DOHH2 (cell line): ENCODE results near the gene SETD6.
"Not testable (repeated sequence)": the region's sequence is repeated elsewhere in the genome, so short reads cannot be mapped to it uniquely, and the experiment has no call there.

ENCODE experiments used
- H3F3A ChIP-seq: fragments of 200-600 bp; sonication (generic), shearing (Covaris generic); 2 replicates; pipeline ENCODE4 v1.6.0; 2016; ENCODE audit warnings: antibody characterized with exemption, mild to moderate bottlenecking; ENCODE audit not compliant: control insufficient read depth, insufficient read depth
- H3K27ac ChIP-seq: fragments of 200-600 bp; sonication (generic); 2 replicates; pipeline ENCODE4 v1.5.1; 2014; ENCODE audit warnings: low read depth, mild to moderate bottlenecking, low read length, moderate library complexity
- H3K27me3 ChIP-seq: fragments of 200-600 bp; sonication (generic); 2 replicates; pipeline ENCODE4 v1.6.1; 2014; ENCODE audit warnings: mild to moderate bottlenecking, low read length, mixed read lengths; ENCODE audit not compliant: control insufficient read depth
- H3K36me3 ChIP-seq: fragments of 200-600 bp; sonication (generic); 2 replicates; pipeline ENCODE4 v1.6.1; 2014; ENCODE audit warnings: mild to moderate bottlenecking, low read length, moderate library complexity, mixed read lengths; ENCODE audit not compliant: control insufficient read depth
- H3K4me1 ChIP-seq: fragments of 200-600 bp; sonication (generic); 2 replicates; pipeline ENCODE4 v1.6.1; 2014; ENCODE audit warnings: mild to moderate bottlenecking, low read length, mixed read lengths; ENCODE audit not compliant: control insufficient read depth
- H3K4me2 ChIP-seq: fragments of 200-600 bp; sonication (generic); 2 replicates; pipeline ENCODE4 v1.6.0; 2014; ENCODE audit warnings: mild to moderate bottlenecking, low read length, moderate library complexity
- H3K4me3 ChIP-seq: fragments of 200-600 bp; sonication (generic); 2 replicates; pipeline ENCODE4 v1.5.1; 2014; ENCODE audit warnings: mild to moderate bottlenecking, low read length, mixed read lengths
- H3K79me2 ChIP-seq: fragments of 200-600 bp; sonication (generic); 2 replicates; pipeline ENCODE4 v1.6.1; 2014; ENCODE audit warnings: mild to moderate bottlenecking, low read length, mixed read lengths; ENCODE audit not compliant: control insufficient read depth
- H3K9me2 ChIP-seq: fragments of 200-600 bp; sonication (generic); replicated peaks from 2 replicates; pipeline ENCODE4 v1.6.1; 2014; ENCODE audit warnings: mild to moderate bottlenecking, low read length, mixed read lengths; ENCODE audit not compliant: control insufficient read depth
- H3K9me3 ChIP-seq: fragments of 200-600 bp; sonication (generic); 2 replicates; pipeline ENCODE4 v1.6.1; 2014; ENCODE audit warnings: antibody characterized with exemption, low read length, mixed read lengths; ENCODE audit not compliant: control insufficient read depth, insufficient read depth
- H4K20me1 ChIP-seq: fragments of 200-600 bp; sonication (generic); 2 replicates; pipeline ENCODE4 v1.6.0; 2014; ENCODE audit warnings: low read depth, mild to moderate bottlenecking, antibody characterized with exemption, low read length, moderate library complexity; ENCODE audit not compliant: control insufficient read depth, insufficient read depth
- EZH2phosphoT487 ChIP-seq: fragments of 200-600 bp; sonication (generic); IDR thresholded peaks from 2 replicates; pipeline ENCODE4 v1.6.1; 2017; ENCODE audit warnings: borderline replicate concordance, mild to moderate bottlenecking, antibody characterized with exemption, low read length, moderate library complexity, mixed read lengths
- TF ChIP-seq, protein P1 (sequence below): fragments of 200-600 bp; sonication (generic); IDR thresholded peaks from one replicate; pipeline ENCODE4 v1.5.1; 2014; ENCODE audit warnings: antibody characterized with exemption, mild to moderate bottlenecking, low read depth, low read length; ENCODE audit not compliant: poor library complexity, severe bottlenecking

The SETD6 gene

DNA sequence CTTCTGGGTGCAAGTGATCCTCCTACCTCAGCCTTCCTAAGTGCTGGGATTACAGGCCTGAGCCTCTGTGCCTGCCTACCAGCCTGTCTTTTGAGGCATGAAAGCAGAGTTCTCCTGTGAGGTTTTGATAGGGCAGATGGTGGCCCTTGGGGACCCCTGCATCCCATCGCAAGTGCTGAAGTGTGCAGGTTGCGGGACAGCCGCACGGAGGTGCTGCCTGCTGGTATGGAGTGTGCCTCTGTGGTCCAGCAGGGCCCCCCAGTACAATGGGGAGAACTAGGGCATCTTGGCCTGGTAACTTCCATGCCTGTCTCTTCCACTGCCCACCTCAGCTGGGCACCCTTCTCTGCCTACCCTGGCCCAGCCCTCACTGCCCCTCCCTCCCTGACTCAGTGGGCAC, 25.3 kb upstream of the SETD6 start:
- Histone ChIP-seq H3K27ac (no peak overlapping the region), H3K4me2 (no peak overlapping the region), H3K9me2 (no peaks in the 10 kb centered on the region), H3K79me2 (no peaks in the 10 kb centered on the region), H3K9me3 (no peaks in the 10 kb centered on the region), H3K36me3 (no peaks in the 10 kb centered on the region), H3K4me1 (no peaks in the 10 kb centered on the region; the same call in 1 of the 2 replicates), H3K4me3 (no peak overlapping the region), H4K20me1 (no peaks in the 10 kb centered on the region), H3F3A (no peaks in the 10 kb centered on the region), H3K27me3 (peaks cover 14% of the 10 kb centered on the region)
- no peak for TF ChIP-seq EZH2phosphoT487
- TF ChIP-seq, protein P1, sequence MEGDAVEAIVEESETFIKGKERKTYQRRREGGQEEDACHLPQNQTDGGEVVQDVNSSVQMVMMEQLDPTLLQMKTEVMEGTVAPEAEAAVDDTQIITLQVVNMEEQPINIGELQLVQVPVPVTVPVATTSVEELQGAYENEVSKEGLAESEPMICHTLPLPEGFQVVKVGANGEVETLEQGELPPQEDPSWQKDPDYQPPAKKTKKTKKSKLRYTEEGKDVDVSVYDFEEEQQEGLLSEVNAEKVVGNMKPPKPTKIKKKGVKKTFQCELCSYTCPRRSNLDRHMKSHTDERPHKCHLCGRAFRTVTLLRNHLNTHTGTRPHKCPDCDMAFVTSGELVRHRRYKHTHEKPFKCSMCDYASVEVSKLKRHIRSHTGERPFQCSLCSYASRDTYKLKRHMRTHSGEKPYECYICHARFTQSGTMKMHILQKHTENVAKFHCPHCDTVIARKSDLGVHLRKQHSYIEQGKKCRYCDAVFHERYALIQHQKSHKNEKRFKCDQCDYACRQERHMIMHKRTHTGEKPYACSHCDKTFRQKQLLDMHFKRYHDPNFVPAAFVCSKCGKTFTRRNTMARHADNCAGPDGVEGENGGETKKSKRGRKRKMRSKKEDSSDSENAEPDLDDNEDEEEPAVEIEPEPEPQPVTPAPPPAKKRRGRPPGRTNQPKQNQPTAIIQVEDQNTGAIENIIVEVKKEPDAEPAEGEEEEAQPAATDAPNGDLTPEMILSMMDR: no peak

- not testable (repeated sequence) for H3K4me1 ChIP-seq, H3K79me2 ChIP-seq, H3K27ac ChIP-seq, H3K36me3 ChIP-seq, H3K4me3 ChIP-seq, H3K9me3 ChIP-seq, H4K20me1 ChIP-seq, H3F3A ChIP-seq, H3K4me2 ChIP-seq, H3K9me2 ChIP-seq
- peaks cover 14% of the 10 kb centered on the region for H3K27me3 ChIP-seq
Measured at GRCh38 chr16:58490539-58490938, 24.8 kb upstream of the SETD6 start.

- Histone ChIP-seq H3K36me3 (no peaks in the 10 kb centered on the region), H3K9me2 (no peaks in the 10 kb centered on the region), H3K4me3 (no peak overlapping the region), H4K20me1 (no peaks in the 10 kb centered on the region), H3K9me3 (no peaks in the 10 kb centered on the region), H3K4me1 (no peaks in the 10 kb centered on the region; the same call in 1 of the 2 replicates), H3K4me2 (no peak overlapping the region), H3F3A (0 out of 2 replicates have a peak, but pooled peaks cover 3% of the 10 kb centered on the region), H3K27ac (no peak overlapping the region), H3K27me3 (peaks cover 18% of the 10 kb centered on the region), H3K79me2 (no peaks in the 10 kb centered on the region)
- TF ChIP-seq EZH2phosphoT487: no peak
- TF ChIP-seq, protein P1: no peak
Measured at GRCh38 chr16:58492066-58492465, 23.3 kb upstream of the SETD6 start.

GRCh38 chr16:58492735-58493134, 22.6 kb upstream of the SETD6 start:
- Histone ChIP-seq H3K4me3 (no peak overlapping the region), H3K27me3 (peaks cover 18% of the 10 kb centered on the region), H3K9me3 (no peaks in the 10 kb centered on the region), H3K4me2 (no peak overlapping the region), H3K4me1 (no peaks in the 10 kb centered on the region; the same call in 1 of the 2 replicates), H3K9me2 (no peaks in the 10 kb centered on the region), H4K20me1 (no peaks in the 10 kb centered on the region), H3K27ac (no peak overlapping the region), H3K36me3 (no peaks in the 10 kb centered on the region), H3K79me2 (no peaks in the 10 kb centered on the region), H3F3A (0 out of 2 replicates have a peak, but pooled peaks cover 3% of the 10 kb centered on the region)
- TF ChIP-seq, protein P1: no peak
- TF ChIP-seq EZH2phosphoT487: no peak
